HEK293T (cell line): ENCODE results near the gene TGFBR2.

ENCODE experiments used
- CTCF ChIA-PET: fragments of 350-600 bp; formaldehyde crosslinking; extraction: SDS; loops from one replicate; lab custom pipeline; 2021; ENCODE audit warnings: antibody characterized with exemption, inconsistent platforms; lab: Yijun Ruan, JAX
- POLR2A ChIA-PET: fragments of 350-600 bp; formaldehyde crosslinking; extraction: SDS; loops from one replicate; lab custom pipeline; 2020; ENCODE audit warnings: antibody characterized with exemption, inconsistent platforms; lab: Yijun Ruan, JAX
- DNase-seq: peaks from one replicate; pipeline ENCODE4 v3.0.0; 2012; ENCODE audit warnings: mixed read lengths; ENCODE audit errors: extremely low spot score
- ARNT ChIP-seq: fragments of 450-650 bp; IDR thresholded peaks from 2 replicates; pipeline ENCODE4 v1.6.1; 2017; ENCODE audit warnings: mild to moderate bottlenecking
- BHLHE40 ChIP-seq: fragments of 450-650 bp; IDR thresholded peaks from 2 replicates; pipeline ENCODE4 v1.6.1; 2016; ENCODE audit warnings: mild to moderate bottlenecking, moderate library complexity, borderline replicate concordance
- CTBP1 ChIP-seq: fragments of 450-650 bp; IDR thresholded peaks from 2 replicates; pipeline ENCODE4 v1.6.1; 2016; ENCODE audit warnings: borderline replicate concordance
- ELF4 ChIP-seq: fragments of 450-650 bp; IDR thresholded peaks from 2 replicates; pipeline ENCODE4 v1.6.1; 2017; ENCODE audit warnings: antibody characterized with exemption
- FOXA1 ChIP-seq: fragments of 450-650 bp; IDR thresholded peaks from 2 replicates; pipeline ENCODE4 v1.6.1; 2016; ENCODE audit warnings: mild to moderate bottlenecking
- FOXK2 ChIP-seq: fragments of 450-650 bp; IDR thresholded peaks from 2 replicates; pipeline ENCODE4 v1.6.1; 2016; ENCODE audit warnings: mild to moderate bottlenecking
- FOXM1 ChIP-seq: fragments of 450-650 bp; IDR thresholded peaks from 2 replicates; pipeline ENCODE4 v1.6.1; 2017; ENCODE audit warnings: mild to moderate bottlenecking, borderline replicate concordance
- HDGF ChIP-seq: fragments of 450-650 bp; IDR thresholded peaks from 2 replicates; pipeline ENCODE4 v1.6.1; 2017; ENCODE audit warnings: antibody characterized with exemption, borderline replicate concordance
- L3MBTL2 ChIP-seq: fragments of 450-650 bp; conservative IDR thresholded peaks from 2 replicates; pipeline ENCODE4 v1.6.1; 2016; ENCODE audit warnings: mild to moderate bottlenecking
- LEF1 ChIP-seq: fragments of 450-650 bp; IDR thresholded peaks from 2 replicates; pipeline ENCODE4 v1.6.1; 2017; ENCODE audit warnings: mild to moderate bottlenecking, borderline replicate concordance
- NFRKB ChIP-seq: fragments of 450-650 bp; IDR thresholded peaks from 2 replicates; pipeline ENCODE4 v1.6.1; 2016; ENCODE audit warnings: mild to moderate bottlenecking, moderate library complexity
- SP1 ChIP-seq: fragments of 450-650 bp; IDR thresholded peaks from 2 replicates; pipeline ENCODE4 v1.6.1; 2017
- SUZ12 ChIP-seq: fragments of 450-650 bp; IDR thresholded peaks from 2 replicates; pipeline ENCODE4 v1.6.1; 2016; ENCODE audit warnings: mild to moderate bottlenecking
- TARDBP ChIP-seq: fragments of 450-650 bp; IDR thresholded peaks from 2 replicates; pipeline ENCODE4 v1.6.1; 2016
- ZNF384 ChIP-seq: fragments of 450-650 bp; IDR thresholded peaks from 2 replicates; pipeline ENCODE4 v1.6.1; 2016
- TF ChIP-seq, protein P1 (sequence below): fragments of 450-650 bp; IDR thresholded peaks from 2 replicates; pipeline ENCODE4 v1.6.1; 2016

Gene TGFBR2

DNA sequence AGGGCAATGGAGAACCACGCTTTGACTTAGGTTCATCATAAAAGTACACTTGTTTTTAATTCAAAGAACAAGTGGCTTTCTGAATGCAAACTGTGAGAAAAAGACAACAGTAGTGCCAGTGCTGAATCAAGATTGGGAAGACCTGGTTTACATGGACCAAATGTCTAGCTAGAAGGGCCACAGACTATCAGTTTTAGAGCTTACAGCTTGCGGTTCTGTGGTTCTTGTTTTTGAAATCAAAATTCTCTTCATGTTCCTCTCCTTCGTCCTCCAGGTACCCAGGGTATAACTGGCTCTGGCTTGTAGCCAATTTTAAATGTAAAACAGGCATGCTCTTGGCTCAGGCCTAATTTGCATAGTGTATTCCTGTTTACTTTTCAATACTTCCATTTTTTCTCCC is 124.6 kb downstream of the TGFBR2 start:
- CTCF ChIA-PET = no interaction called here
- POLR2A ChIA-PET = no interaction called here
- TF ChIP-seq SP1 = no peak
- no peak for TF ChIP-seq L3MBTL2
- TF ChIP-seq BHLHE40 = no peak
- TF ChIP-seq SUZ12 = no peak
- no peak for TF ChIP-seq ELF4
- TF ChIP-seq, protein P1, sequence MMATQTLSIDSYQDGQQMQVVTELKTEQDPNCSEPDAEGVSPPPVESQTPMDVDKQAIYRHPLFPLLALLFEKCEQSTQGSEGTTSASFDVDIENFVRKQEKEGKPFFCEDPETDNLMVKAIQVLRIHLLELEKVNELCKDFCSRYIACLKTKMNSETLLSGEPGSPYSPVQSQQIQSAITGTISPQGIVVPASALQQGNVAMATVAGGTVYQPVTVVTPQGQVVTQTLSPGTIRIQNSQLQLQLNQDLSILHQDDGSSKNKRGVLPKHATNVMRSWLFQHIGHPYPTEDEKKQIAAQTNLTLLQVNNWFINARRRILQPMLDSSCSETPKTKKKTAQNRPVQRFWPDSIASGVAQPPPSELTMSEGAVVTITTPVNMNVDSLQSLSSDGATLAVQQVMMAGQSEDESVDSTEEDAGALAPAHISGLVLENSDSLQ = no peak
- TF ChIP-seq ZNF384 = no peak
- no peak for TF ChIP-seq FOXK2
- no peak for DNase-seq

DNA sequence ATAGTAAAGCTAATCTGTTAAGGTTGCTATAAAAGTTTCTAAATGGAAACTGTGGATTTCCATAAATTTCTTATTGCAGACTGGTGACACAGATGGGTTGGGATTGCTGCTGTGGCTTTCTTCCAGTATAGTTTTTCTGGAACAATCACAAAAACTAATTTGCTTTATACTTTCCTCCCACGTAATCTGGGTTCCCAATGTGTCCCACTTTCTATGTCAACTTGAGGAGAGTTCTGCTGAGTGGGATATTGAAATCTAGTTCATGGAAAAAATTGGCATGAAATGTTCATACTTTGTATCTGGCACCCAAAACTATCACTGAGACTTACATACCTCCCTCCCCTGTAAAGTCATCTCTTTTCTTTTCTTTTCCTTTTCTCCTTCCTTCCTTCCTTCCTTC is 126.8 kb downstream of the TGFBR2 start:
- TF ChIP-seq SP1 = no peak
- TF ChIP-seq FOXK2 = no peak
- TF ChIP-seq ZNF384 = no peak
- TF ChIP-seq NFRKB = no peak
- ChIA-PET CTCF (no interaction called here), POLR2A (no interaction called here)
- no peak for DNase-seq

DNA sequence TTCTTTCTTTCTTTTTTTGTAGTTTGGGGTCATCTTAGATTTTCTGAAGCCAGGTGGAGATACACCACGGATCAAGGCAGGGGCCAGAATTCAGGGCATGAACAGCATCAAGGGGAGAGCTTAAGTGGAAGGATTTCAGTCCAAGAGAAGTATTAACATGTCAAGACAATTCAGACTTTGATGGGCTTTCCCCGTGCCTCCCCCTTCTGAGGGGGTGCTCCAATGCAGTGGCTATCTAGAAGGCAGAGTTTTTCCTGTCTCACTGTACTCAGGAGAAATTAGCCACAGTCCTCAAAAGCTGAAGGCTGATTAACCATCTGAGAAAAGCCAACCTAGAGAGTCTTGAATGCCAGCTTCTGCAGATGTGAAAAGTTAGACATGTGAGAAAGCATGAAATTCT is 127.3 kb downstream of the TGFBR2 start:
- TF ChIP-seq ARNT (no peak), HDGF (no peak), TARDBP (no peak), FOXK2 (no peak), LEF1 (no peak), FOXM1 (no peak)
- CTCF ChIA-PET = no interaction called here
- POLR2A ChIA-PET = no interaction called here

DNA sequence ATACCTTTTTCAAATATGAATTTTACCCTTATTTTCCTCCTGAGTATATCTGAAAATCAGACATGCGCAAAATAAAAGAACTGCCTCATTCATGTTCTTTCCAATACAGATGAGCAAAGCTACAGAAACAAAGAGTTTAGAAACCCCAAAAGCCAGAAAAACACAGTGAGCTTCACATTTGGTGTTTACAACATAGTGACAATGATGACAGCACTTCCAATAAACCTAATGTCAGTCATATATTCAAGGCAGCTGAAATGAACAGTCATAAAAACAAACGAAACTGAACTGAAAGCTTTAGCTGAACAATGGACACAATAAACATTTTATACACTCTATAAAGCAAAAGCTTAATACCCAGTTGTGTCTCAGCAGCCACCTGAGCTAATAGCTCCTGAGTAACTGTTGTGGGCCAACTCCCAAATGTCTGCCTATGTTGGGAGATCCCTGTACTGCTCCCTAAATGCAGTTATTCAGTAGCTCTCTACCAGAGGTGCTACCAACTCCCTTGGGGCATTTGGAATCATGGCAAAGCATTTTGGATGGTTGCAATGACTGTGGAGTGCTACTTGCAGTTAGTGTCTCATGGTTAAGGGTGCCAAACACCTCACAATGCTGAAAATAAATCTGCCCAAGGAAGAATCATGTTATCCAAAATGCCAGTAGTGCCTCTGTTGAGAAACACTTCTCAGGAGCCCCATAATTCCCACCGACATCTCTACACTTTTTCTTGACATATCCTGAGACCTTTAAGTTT is 131.5 kb downstream of the TGFBR2 start:
- TF ChIP-seq HDGF = no peak
- TF ChIP-seq ZNF384 = no peak
- TF ChIP-seq BHLHE40 = no peak
- TF ChIP-seq, protein P1 = no peak
- no peak for TF ChIP-seq CTBP1
- TF ChIP-seq TARDBP = no peak
- TF ChIP-seq SUZ12 = no peak
- no peak for TF ChIP-seq NFRKB
- TF ChIP-seq LEF1 = no peak
- no peak for TF ChIP-seq FOXA1
- no peak for TF ChIP-seq ELF4
- TF ChIP-seq FOXK2 = no peak
- no peak for TF ChIP-seq FOXM1
- DNase-seq = no peak
- ChIA-PET POLR2A (no interaction called here), CTCF (interaction anchor here (0.6 kb wide), 1 partner anchor 32 kb away, joined by 3 read pairs; no protein-coding TSS in a partner anchor)

More for the DNA sequence above, 127.3 kb downstream of the TGFBR2 start:
- DNase-seq = no peak

DNA sequence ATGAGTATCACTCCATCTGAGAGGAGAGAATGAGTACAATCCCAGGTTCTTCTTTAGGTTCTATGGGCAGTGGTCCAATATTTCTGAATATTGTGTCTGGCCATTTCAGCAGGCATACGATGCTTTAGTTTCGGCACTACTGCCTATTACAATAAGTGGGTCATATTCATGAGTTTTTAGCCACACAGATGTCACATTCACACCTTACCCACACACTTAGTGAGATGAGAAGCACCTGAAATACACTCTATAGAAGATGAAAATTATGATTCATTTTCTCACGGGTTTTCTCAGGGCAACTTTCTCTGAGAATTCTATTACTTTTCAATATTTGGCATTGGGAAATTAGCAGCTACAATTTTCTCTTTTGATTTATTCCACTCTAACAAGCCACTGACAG is 132.2 kb downstream of the TGFBR2 start:
- ChIA-PET CTCF (no interaction called here), POLR2A (no interaction called here)
- DNase-seq = no peak
- no peak for TF ChIP-seq FOXK2
- no peak for TF ChIP-seq HDGF
- no peak for TF ChIP-seq ZNF384
- TF ChIP-seq ARNT = no peak
- no peak for TF ChIP-seq SUZ12
- TF ChIP-seq LEF1 = no peak
- TF ChIP-seq L3MBTL2 = no peak
- no peak for TF ChIP-seq TARDBP
- TF ChIP-seq FOXA1 = no peak
- TF ChIP-seq ELF4 = no peak
- TF ChIP-seq SP1 = no peak
- TF ChIP-seq CTBP1 = no peak
- TF ChIP-seq, protein P1 = no peak
- TF ChIP-seq NFRKB = no peak
- TF ChIP-seq BHLHE40 = no peak
- TF ChIP-seq FOXM1 = no peak

DNA sequence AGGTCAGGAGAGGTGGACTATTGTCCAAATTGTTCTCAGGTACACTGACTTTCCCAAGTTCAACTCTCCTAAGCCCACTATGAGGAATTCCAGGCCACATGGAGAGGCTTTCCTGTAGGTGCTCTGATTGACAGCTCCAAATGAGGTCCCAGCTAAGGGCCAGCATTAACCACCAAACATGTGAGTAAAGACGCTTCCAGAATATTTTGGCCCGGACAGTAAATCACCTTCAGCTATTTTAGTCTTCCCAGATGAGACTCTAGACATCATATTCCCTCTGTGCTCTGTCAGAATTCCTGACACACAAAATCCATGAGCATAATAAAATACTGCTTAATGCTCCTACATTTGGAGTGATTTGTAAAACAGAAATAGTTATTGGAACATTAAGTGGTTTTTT is 135.5 kb downstream of the TGFBR2 start:
- ChIA-PET POLR2A (no interaction called here), CTCF (no interaction called here)
- TF ChIP-seq ELF4 (no peak), SP1 (no peak), HDGF (no peak), FOXA1 (no peak), ARNT (no peak), BHLHE40 (no peak), L3MBTL2 (no peak), ZNF384 (no peak), NFRKB (no peak), TARDBP (no peak), FOXK2 (no peak), CTBP1 (no peak)
- TF ChIP-seq, protein P1 = no peak
- no peak for DNase-seq
